Measurements from ENCODE around the gene NPAS1.
A peak's percentile ranks its signal among the peaks of the same experiment; 100 is the strongest.

Gene NPAS1

GRCh38 chr19:47019431-47020041 lies at the start of gene NPAS1:
NPAS1 (plus strand) TSS chr19:47019837; CDS start chr19:47021048, 1,211 bp downstream.
- Mint-ChIP-seq H3K27ac (no peak within 1 kb of the TSS), H3K36me3 (ENCODE audit: low read depth) (no peaks in the 10 kb centered on the region), H3K4me1 (ENCODE audit: low read depth) (peaks cover 12% of the 10 kb centered on the region), H3K4me3 (peak within 1 kb of the TSS; percentile 39), H3K27me3 (peaks cover 76% of the 10 kb centered on the region), H3K9me3 (no peaks in the 10 kb centered on the region)
- intact Hi-C loops (cut with micrococcal nuclease): no loop called here

- Mint-ChIP-seq H3K27me3 (no peaks in the 10 kb centered on the region), H3K4me3 (no peak overlapping the region), H3K36me3 (ENCODE audit: low read depth) (peaks cover 33% of the 10 kb centered on the region), H3K4me1 (ENCODE audit: low read depth) (peaks cover 22% of the 10 kb centered on the region), H3K27ac (no peak overlapping the region), H3K9me3 (no peaks in the 10 kb centered on the region)
- intact Hi-C loops (cut with micrococcal nuclease): no loop called here
These were observed 48.8 kb upstream of the NPAS1 start for GRCh38 chr19:46970815-46971214.

- no peak overlapping the region for H3K27ac Mint-ChIP-seq
- H3K4me1 Mint-ChIP-seq (ENCODE audit: low read depth): peaks cover 27% of the 10 kb centered on the region
- no peaks in the 10 kb centered on the region for H3K27me3 Mint-ChIP-seq
- H3K36me3 Mint-ChIP-seq (ENCODE audit: low read depth): peaks cover 25% of the 10 kb centered on the region
- intact Hi-C loops (cut with micrococcal nuclease): no loop called here
- H3K4me3 Mint-ChIP-seq: no peak overlapping the region
- no peaks in the 10 kb centered on the region for H3K9me3 Mint-ChIP-seq
These were observed 47.3 kb upstream of the NPAS1 start for GRCh38 chr19:46972311-46972710.

GRCh38 chr19:46974181-46974580 lies 45.5 kb upstream of the NPAS1 start:
- Mint-ChIP-seq H3K9me3 (no peaks in the 10 kb centered on the region), H3K4me3 (no peak overlapping the region), H3K4me1 (ENCODE audit: low read depth) (peaks cover 35% of the 10 kb centered on the region), H3K27me3 (no peaks in the 10 kb centered on the region), H3K36me3 (ENCODE audit: low read depth) (peaks cover 21% of the 10 kb centered on the region), H3K27ac (no peak overlapping the region)
- intact Hi-C loops (cut with micrococcal nuclease): no loop called here

- Mint-ChIP-seq H3K36me3 (ENCODE audit: low read depth) (peaks cover 19% of the 10 kb centered on the region), H3K4me1 (ENCODE audit: low read depth) (peaks cover 42% of the 10 kb centered on the region), H3K27me3 (no peaks in the 10 kb centered on the region), H3K4me3 (no peak overlapping the region), H3K9me3 (no peaks in the 10 kb centered on the region), H3K27ac (no peak overlapping the region)
- intact Hi-C loops (cut with micrococcal nuclease): no loop called here
These were observed 44.4 kb upstream of the NPAS1 start for GRCh38 chr19:46975011-46975924.

- Mint-ChIP-seq H3K4me1 (ENCODE audit: low read depth) (peaks cover 51% of the 10 kb centered on the region), H3K4me3 (no peak overlapping the region), H3K36me3 (ENCODE audit: low read depth) (peaks cover 19% of the 10 kb centered on the region), H3K27me3 (no peaks in the 10 kb centered on the region), H3K27ac (peak overlapping the region; percentile 22), H3K9me3 (no peaks in the 10 kb centered on the region)
- intact Hi-C loops (cut with micrococcal nuclease): no loop called here
These were observed 43.5 kb upstream of the NPAS1 start for GRCh38 chr19:46975925-46976782.

- Mint-ChIP-seq H3K36me3 (ENCODE audit: low read depth) (peaks cover 19% of the 10 kb centered on the region), H3K4me1 (ENCODE audit: low read depth) (peaks cover 58% of the 10 kb centered on the region), H3K27me3 (no peaks in the 10 kb centered on the region), H3K4me3 (no peak overlapping the region), H3K27ac (peak overlapping the region; percentile 22), H3K9me3 (no peaks in the 10 kb centered on the region)
- intact Hi-C loops (cut with micrococcal nuclease): no loop called here
These were observed 42.8 kb upstream of the NPAS1 start for GRCh38 chr19:46976845-46977320.

- peaks cover 63% of the 10 kb centered on the region for H3K4me1 Mint-ChIP-seq (ENCODE audit: low read depth)
- H3K9me3 Mint-ChIP-seq: no peaks in the 10 kb centered on the region
- peak overlapping the region; percentile 22 for H3K27ac Mint-ChIP-seq
- peaks cover 19% of the 10 kb centered on the region for H3K36me3 Mint-ChIP-seq (ENCODE audit: low read depth)
- intact Hi-C loops (cut with micrococcal nuclease): no loop called here
- H3K4me3 Mint-ChIP-seq: no peak overlapping the region
- no peaks in the 10 kb centered on the region for H3K27me3 Mint-ChIP-seq
These were observed 42.1 kb upstream of the NPAS1 start for GRCh38 chr19:46977548-46977947.

GRCh38 chr19:46978171-46978869 lies 41.3 kb upstream of the NPAS1 start:
- intact Hi-C loops (cut with micrococcal nuclease): no loop called here
- H3K27ac Mint-ChIP-seq: peak overlapping the region; percentile 22
- peaks cover 19% of the 10 kb centered on the region for H3K36me3 Mint-ChIP-seq (ENCODE audit: low read depth)
- no peaks in the 10 kb centered on the region for H3K9me3 Mint-ChIP-seq
- peaks cover 70% of the 10 kb centered on the region for H3K4me1 Mint-ChIP-seq (ENCODE audit: low read depth)
- H3K27me3 Mint-ChIP-seq: no peaks in the 10 kb centered on the region
- no peak overlapping the region for H3K4me3 Mint-ChIP-seq

- peak overlapping the region; percentile 22 for H3K27ac Mint-ChIP-seq
- intact Hi-C loops (cut with micrococcal nuclease): no loop called here
- no peaks in the 10 kb centered on the region for H3K27me3 Mint-ChIP-seq
- peaks cover 14% of the 10 kb centered on the region for H3K36me3 Mint-ChIP-seq (ENCODE audit: low read depth)
- peaks cover 77% of the 10 kb centered on the region for H3K4me1 Mint-ChIP-seq (ENCODE audit: low read depth)
- H3K9me3 Mint-ChIP-seq: no peaks in the 10 kb centered on the region
- H3K4me3 Mint-ChIP-seq: no peak overlapping the region
These were observed 40.2 kb upstream of the NPAS1 start for GRCh38 chr19:46979126-46980105.

GRCh38 chr19:46980761-46981160 lies 38.9 kb upstream of the NPAS1 start:
- no peaks in the 10 kb centered on the region for H3K9me3 Mint-ChIP-seq
- intact Hi-C loops (cut with micrococcal nuclease): no loop called here
- H3K4me3 Mint-ChIP-seq: peak overlapping the region; percentile 6
- H3K27me3 Mint-ChIP-seq: no peaks in the 10 kb centered on the region
- H3K36me3 Mint-ChIP-seq (ENCODE audit: low read depth): peaks cover 11% of the 10 kb centered on the region
- peaks cover 83% of the 10 kb centered on the region for H3K4me1 Mint-ChIP-seq (ENCODE audit: low read depth)
- peak overlapping the region; percentile 94 for H3K27ac Mint-ChIP-seq

GRCh38 chr19:46981286-46981945 lies 38.2 kb upstream of the NPAS1 start:
- H3K27ac Mint-ChIP-seq: peak overlapping the region; percentile 94
- no peaks in the 10 kb centered on the region for H3K9me3 Mint-ChIP-seq
- H3K4me3 Mint-ChIP-seq: peak overlapping the region; percentile 61
- intact Hi-C loops (cut with micrococcal nuclease): no loop called here
- peaks cover 11% of the 10 kb centered on the region for H3K36me3 Mint-ChIP-seq (ENCODE audit: low read depth)
- H3K4me1 Mint-ChIP-seq (ENCODE audit: low read depth): peaks cover 76% of the 10 kb centered on the region
- H3K27me3 Mint-ChIP-seq: no peaks in the 10 kb centered on the region
